SHP77 (cell line): Measurements from ENCODE around the gene GLI1.

ENCODE experiments used
- DNase-seq, 2 experiments: peaks; one replicate each; lab custom pipeline; 2025; lab: John Stamatoyannopoulos, UW

Gene GLI1

GRCh38 chr12:57520053-57520818 lies 60.7 kb downstream of the GLI1 start, which contains the start of gene DDIT3:
Gene DDIT3 (minus strand): TSS chr12:57520514. CDS start chr12:57517406, 3,108 bp downstream.
- peak; percentile 98 to 99 for DNase-seq

GRCh38 chr12:57521525-57522010 lies 62.0 kb downstream of the GLI1 start:
- DNase-seq, result peak; percentile 44 to 53
